ENCODE results near the gene CD7. TPM values are rescaled to one million over a fixed set of nuclear protein-coding genes. Genes with fewer than 3 reads are reported as not detected.

Gene CD7
- total RNA-seq, 1 donor from 2014 or later, result 0.27 TPM

GRCh38 chr17:82299452-82299851 lies 18.0 kb downstream of the CD7 start:
- Mint-ChIP-seq H3K9me3 (ENCODE audit: unreplicated experiment) (peaks cover 8% of the 10 kb centered on the region), H3K4me3 (ENCODE audit: unreplicated experiment) (no peak overlapping the region), H3K4me1 (ENCODE audit: low read depth, unreplicated experiment) (peaks cover 8% of the 10 kb centered on the region), H3K27me3 (ENCODE audit: unreplicated experiment) (peaks cover 3% of the 10 kb centered on the region), H3K27ac (ENCODE audit: unreplicated experiment) (no peak overlapping the region), H3K36me3 (ENCODE audit: unreplicated experiment) (no peaks in the 10 kb centered on the region)
- DNase-seq, result no peak
- TF ChIP-seq, protein P1, sequence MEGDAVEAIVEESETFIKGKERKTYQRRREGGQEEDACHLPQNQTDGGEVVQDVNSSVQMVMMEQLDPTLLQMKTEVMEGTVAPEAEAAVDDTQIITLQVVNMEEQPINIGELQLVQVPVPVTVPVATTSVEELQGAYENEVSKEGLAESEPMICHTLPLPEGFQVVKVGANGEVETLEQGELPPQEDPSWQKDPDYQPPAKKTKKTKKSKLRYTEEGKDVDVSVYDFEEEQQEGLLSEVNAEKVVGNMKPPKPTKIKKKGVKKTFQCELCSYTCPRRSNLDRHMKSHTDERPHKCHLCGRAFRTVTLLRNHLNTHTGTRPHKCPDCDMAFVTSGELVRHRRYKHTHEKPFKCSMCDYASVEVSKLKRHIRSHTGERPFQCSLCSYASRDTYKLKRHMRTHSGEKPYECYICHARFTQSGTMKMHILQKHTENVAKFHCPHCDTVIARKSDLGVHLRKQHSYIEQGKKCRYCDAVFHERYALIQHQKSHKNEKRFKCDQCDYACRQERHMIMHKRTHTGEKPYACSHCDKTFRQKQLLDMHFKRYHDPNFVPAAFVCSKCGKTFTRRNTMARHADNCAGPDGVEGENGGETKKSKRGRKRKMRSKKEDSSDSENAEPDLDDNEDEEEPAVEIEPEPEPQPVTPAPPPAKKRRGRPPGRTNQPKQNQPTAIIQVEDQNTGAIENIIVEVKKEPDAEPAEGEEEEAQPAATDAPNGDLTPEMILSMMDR (IDR thresholded peaks at IDR 0.05; ENCODE audit: partially characterized antibody, unreplicated experiment), result no peak

GRCh38 chr17:82298538-82299421 lies 18.6 kb downstream of the CD7 start:
- TF ChIP-seq, protein P1 (IDR thresholded peaks at IDR 0.05; ENCODE audit: partially characterized antibody, unreplicated experiment), result no peak
- DNase-seq, result no peak
- Mint-ChIP-seq H3K27ac (ENCODE audit: unreplicated experiment) (no peak overlapping the region), H3K36me3 (ENCODE audit: unreplicated experiment) (no peaks in the 10 kb centered on the region), H3K9me3 (ENCODE audit: unreplicated experiment) (peaks cover 8% of the 10 kb centered on the region), H3K27me3 (ENCODE audit: unreplicated experiment) (peaks cover 3% of the 10 kb centered on the region), H3K4me3 (ENCODE audit: unreplicated experiment) (no peak overlapping the region), H3K4me1 (ENCODE audit: low read depth, unreplicated experiment) (peaks cover 8% of the 10 kb centered on the region)

GRCh38 chr17:82297714-82298537 lies 19.5 kb downstream of the CD7 start:
- H3K9me3 Mint-ChIP-seq (ENCODE audit: unreplicated experiment), result peaks cover 8% of the 10 kb centered on the region
- TF ChIP-seq, protein P1 (IDR thresholded peaks at IDR 0.05; ENCODE audit: partially characterized antibody, unreplicated experiment), result no peak
- H3K27me3 Mint-ChIP-seq (ENCODE audit: unreplicated experiment), result peaks cover 3% of the 10 kb centered on the region
- no peaks in the 10 kb centered on the region for H3K36me3 Mint-ChIP-seq (ENCODE audit: unreplicated experiment)
- H3K27ac Mint-ChIP-seq (ENCODE audit: unreplicated experiment), result no peak overlapping the region
- DNase-seq, result no peak
- H3K4me1 Mint-ChIP-seq (ENCODE audit: low read depth, unreplicated experiment), result peaks cover 8% of the 10 kb centered on the region
- H3K4me3 Mint-ChIP-seq (ENCODE audit: unreplicated experiment), result no peak overlapping the region

- Mint-ChIP-seq H3K9me3 (ENCODE audit: unreplicated experiment) (peaks cover 8% of the 10 kb centered on the region), H3K36me3 (ENCODE audit: unreplicated experiment) (no peaks in the 10 kb centered on the region), H3K27me3 (ENCODE audit: unreplicated experiment) (peaks cover 3% of the 10 kb centered on the region), H3K4me3 (ENCODE audit: unreplicated experiment) (no peak overlapping the region), H3K27ac (ENCODE audit: unreplicated experiment) (no peak overlapping the region), H3K4me1 (ENCODE audit: low read depth, unreplicated experiment) (peaks cover 7% of the 10 kb centered on the region)
- DNase-seq, result no peak
- TF ChIP-seq, protein P1 (IDR thresholded peaks at IDR 0.05; ENCODE audit: partially characterized antibody, unreplicated experiment), result no peak
These were observed 20.1 kb downstream of the CD7 start for GRCh38 chr17:82297280-82297713.
